ENCODE results near the gene APLNR. TPM values are rescaled to one million over a fixed set of nuclear protein-coding genes. Genes with fewer than 3 reads are reported as not detected.

APLNR gene
- total RNA-seq, 1 donor from 2014 or later: 0.37 TPM

- H3K4me1 Mint-ChIP-seq (ENCODE audit: low read depth, unreplicated experiment): peaks cover 50% of the 10 kb centered on the region
Observed at GRCh38 chr11:57203882-57204480, 33.1 kb downstream of the APLNR start.

GRCh38 chr11:57203359-57203758, 33.7 kb downstream of the APLNR start:
- DNase-seq: no peak
- TF ChIP-seq CTCF (IDR thresholded peaks at IDR 0.05; ENCODE audit: partially characterized antibody, unreplicated experiment): no peak
- peaks cover 11% of the 10 kb centered on the region for H3K36me3 Mint-ChIP-seq (ENCODE audit: unreplicated experiment)
- no peak overlapping the region for H3K4me3 Mint-ChIP-seq (ENCODE audit: unreplicated experiment)
- H3K4me1 Mint-ChIP-seq (ENCODE audit: low read depth, unreplicated experiment): peaks cover 52% of the 10 kb centered on the region
- peaks cover 16% of the 10 kb centered on the region for H3K9me3 Mint-ChIP-seq (ENCODE audit: unreplicated experiment)
- peaks cover 7% of the 10 kb centered on the region for H3K27me3 Mint-ChIP-seq (ENCODE audit: unreplicated experiment)
- H3K27ac Mint-ChIP-seq (ENCODE audit: unreplicated experiment): no peak overlapping the region

More at GRCh38 chr11:57203882-57204480, 33.1 kb downstream of the APLNR start:
- no peak for TF ChIP-seq CTCF (IDR thresholded peaks at IDR 0.05; ENCODE audit: partially characterized antibody, unreplicated experiment)
- no peak for DNase-seq
- no peak overlapping the region for H3K27ac Mint-ChIP-seq (ENCODE audit: unreplicated experiment)
- H3K4me3 Mint-ChIP-seq (ENCODE audit: unreplicated experiment): peak overlapping the region; percentile 18
- H3K36me3 Mint-ChIP-seq (ENCODE audit: unreplicated experiment): peaks cover 10% of the 10 kb centered on the region
- H3K9me3 Mint-ChIP-seq (ENCODE audit: unreplicated experiment): peaks cover 15% of the 10 kb centered on the region
- H3K27me3 Mint-ChIP-seq (ENCODE audit: unreplicated experiment): peaks cover 7% of the 10 kb centered on the region

- H3K4me1 Mint-ChIP-seq (ENCODE audit: low read depth, unreplicated experiment): peaks cover 60% of the 10 kb centered on the region
Observed at GRCh38 chr11:57202281-57202680, 34.8 kb downstream of the APLNR start.

GRCh38 chr11:57200917-57201316, 36.1 kb downstream of the APLNR start:
- peaks cover 70% of the 10 kb centered on the region for H3K4me1 Mint-ChIP-seq (ENCODE audit: low read depth, unreplicated experiment)
- H3K27me3 Mint-ChIP-seq (ENCODE audit: unreplicated experiment): peaks cover 7% of the 10 kb centered on the region
- peak overlapping the region; percentile 45 for H3K27ac Mint-ChIP-seq (ENCODE audit: unreplicated experiment)
- DNase-seq: peak; percentile 44
- no peak for TF ChIP-seq CTCF (IDR thresholded peaks at IDR 0.05; ENCODE audit: partially characterized antibody, unreplicated experiment)
- H3K4me3 Mint-ChIP-seq (ENCODE audit: unreplicated experiment): peak overlapping the region; percentile 18
- peaks cover 4% of the 10 kb centered on the region for H3K36me3 Mint-ChIP-seq (ENCODE audit: unreplicated experiment)
- H3K9me3 Mint-ChIP-seq (ENCODE audit: unreplicated experiment): peaks cover 15% of the 10 kb centered on the region

More at GRCh38 chr11:57202281-57202680, 34.8 kb downstream of the APLNR start:
- Mint-ChIP-seq H3K4me3 (ENCODE audit: unreplicated experiment) (peak overlapping the region; percentile 69), H3K27me3 (ENCODE audit: unreplicated experiment) (peaks cover 7% of the 10 kb centered on the region), H3K9me3 (ENCODE audit: unreplicated experiment) (peaks cover 15% of the 10 kb centered on the region), H3K27ac (ENCODE audit: unreplicated experiment) (peak overlapping the region; percentile 86), H3K36me3 (ENCODE audit: unreplicated experiment) (peaks cover 4% of the 10 kb centered on the region)
- peak; percentile 79 for DNase-seq
- no peak for TF ChIP-seq CTCF (IDR thresholded peaks at IDR 0.05; ENCODE audit: partially characterized antibody, unreplicated experiment)

GRCh38 chr11:57199330-57199729, 37.7 kb downstream of the APLNR start:
- no peak overlapping the region for H3K4me3 Mint-ChIP-seq (ENCODE audit: unreplicated experiment)
- H3K27me3 Mint-ChIP-seq (ENCODE audit: unreplicated experiment): no peaks in the 10 kb centered on the region
- peaks cover 12% of the 10 kb centered on the region for H3K9me3 Mint-ChIP-seq (ENCODE audit: unreplicated experiment)
- TF ChIP-seq CTCF (IDR thresholded peaks at IDR 0.05; ENCODE audit: partially characterized antibody, unreplicated experiment): no peak
- peak overlapping the region; percentile 10 for H3K27ac Mint-ChIP-seq (ENCODE audit: unreplicated experiment)
- DNase-seq: no peak
- H3K4me1 Mint-ChIP-seq (ENCODE audit: low read depth, unreplicated experiment): peaks cover 64% of the 10 kb centered on the region
- H3K36me3 Mint-ChIP-seq (ENCODE audit: unreplicated experiment): peaks cover 4% of the 10 kb centered on the region
